ENCODE results near the gene NOP16. TPM values are rescaled to one million over a fixed set of nuclear protein-coding genes. Genes with fewer than 3 reads are reported as not detected.

Gene NOP16
- total and polyA plus RNA-seq, 2 donors (not counting 1 experiment from before 2014, with no cell fraction given) = 11.1 to 26.3 TPM

GRCh38 chr5:176389135-176390123 is 1.0 kb upstream of the NOP16 start:
- H4K20me1 ChIP-seq (ENCODE audit: control insufficient read depth, extremely low read depth, insufficient read depth, low read length) = no peaks in the 10 kb centered on the region
- H3K79me2 ChIP-seq (ENCODE audit: control insufficient read depth, insufficient read depth, low read length) = peaks cover 31% of the 10 kb centered on the region
- TF ChIP-seq EZH2 (IDR thresholded peaks at IDR 0.05; ENCODE audit: low read length, missing control alignments) (no peak), CTCF (conservative IDR thresholded peaks at IDR 0.05 in 1 of 2, IDR thresholded peaks at IDR 0.05 in 1 of 2; ENCODE audit: low read depth in 1 of 2, low read length in 2 of 2) (no peak)
- peaks cover 12% of the 10 kb centered on the region for H3K4me1 ChIP-seq (ENCODE audit: control insufficient read depth, extremely low read depth, insufficient read depth, low read length)
- peak overlapping the region; percentile 84 for H3K9ac ChIP-seq (ENCODE audit: insufficient read depth, low read length)
- no peaks in the 10 kb centered on the region for H3K27me3 ChIP-seq (ENCODE audit: control insufficient read depth, insufficient read depth, low read length)
- peak overlapping the region; percentile 81 for H2AFZ ChIP-seq (ENCODE audit: low read length)
- peaks cover 12% of the 10 kb centered on the region for H3K36me3 ChIP-seq (ENCODE audit: control insufficient read depth, insufficient read depth, low read length)
- no peak for DNase-seq (ENCODE audit: low read depth in 2 of 2)
- H3K9me3 ChIP-seq (ENCODE audit: control insufficient read depth, insufficient read depth, low read depth, low read length) = no peaks in the 10 kb centered on the region
- peak overlapping the region; percentile 86 for H3K4me2 ChIP-seq (ENCODE audit: extremely low read depth, insufficient read depth, low read length)
- H3K4me3 ChIP-seq (replicated peaks in 1 of 4; ENCODE audit: control extremely low read depth in 1 of 4, insufficient read depth in 1 of 4, low read depth in 3 of 4, low read length in 4 of 4) = peak overlapping the region; percentile 78 to 91 (median 82)
- peak overlapping the region; percentile 95 for H3K27ac ChIP-seq (ENCODE audit: insufficient read depth, low read length)

- DNase-seq (ENCODE audit: low read depth in 2 of 2) = peak in 1 of 2 donors; percentile 18
- H3K9me3 ChIP-seq (ENCODE audit: control insufficient read depth, insufficient read depth, low read depth, low read length) = no peaks in the 10 kb centered on the region
- peak overlapping the region; percentile 86 for H3K4me2 ChIP-seq (ENCODE audit: extremely low read depth, insufficient read depth, low read length)
- H3K36me3 ChIP-seq (ENCODE audit: control insufficient read depth, insufficient read depth, low read length) = peaks cover 20% of the 10 kb centered on the region
- H3K27ac ChIP-seq (ENCODE audit: insufficient read depth, low read length) = peak overlapping the region; percentile 95
- H3K9ac ChIP-seq (ENCODE audit: insufficient read depth, low read length) = peak overlapping the region; percentile 63
- H4K20me1 ChIP-seq (ENCODE audit: control insufficient read depth, extremely low read depth, insufficient read depth, low read length) = no peaks in the 10 kb centered on the region
- peaks cover 31% of the 10 kb centered on the region for H3K79me2 ChIP-seq (ENCODE audit: control insufficient read depth, insufficient read depth, low read length)
- peaks cover 12% of the 10 kb centered on the region for H3K4me1 ChIP-seq (ENCODE audit: control insufficient read depth, extremely low read depth, insufficient read depth, low read length)
- H3K27me3 ChIP-seq (ENCODE audit: control insufficient read depth, insufficient read depth, low read length) = no peaks in the 10 kb centered on the region
- no peak for TF ChIP-seq EZH2 (IDR thresholded peaks at IDR 0.05; ENCODE audit: low read length, missing control alignments)
- no peak for TF ChIP-seq CTCF (conservative IDR thresholded peaks at IDR 0.05 in 1 of 2, IDR thresholded peaks at IDR 0.05 in 1 of 2; ENCODE audit: low read depth in 1 of 2, low read length in 2 of 2)
- H3K4me3 ChIP-seq (replicated peaks in 1 of 4; ENCODE audit: control extremely low read depth in 1 of 4, insufficient read depth in 1 of 4, low read depth in 3 of 4, low read length in 4 of 4) = peak overlapping the region; percentile 78 to 92 (median 88)
- H2AFZ ChIP-seq (ENCODE audit: low read length) = peak overlapping the region; percentile 39
These were observed 375 bp downstream of the NOP16 start for GRCh38 chr5:176388003-176388443.

- Histone ChIP-seq H3K36me3 (ENCODE audit: control insufficient read depth, insufficient read depth, low read length) (peaks cover 17% of the 10 kb centered on the region), H4K20me1 (ENCODE audit: control insufficient read depth, extremely low read depth, insufficient read depth, low read length) (no peaks in the 10 kb centered on the region), H3K9me3 (ENCODE audit: control insufficient read depth, insufficient read depth, low read depth, low read length) (no peaks in the 10 kb centered on the region), H3K4me2 (ENCODE audit: extremely low read depth, insufficient read depth, low read length) (peak overlapping the region; percentile 86), H3K4me1 (ENCODE audit: control insufficient read depth, extremely low read depth, insufficient read depth, low read length) (peaks cover 12% of the 10 kb centered on the region), H3K4me3 (replicated peaks in 1 of 4; ENCODE audit: control extremely low read depth in 1 of 4, insufficient read depth in 1 of 4, low read depth in 3 of 4, low read length in 4 of 4) (peak overlapping the region; percentile 78 to 92 (median 88)), H3K27ac (ENCODE audit: insufficient read depth, low read length) (peak overlapping the region; percentile 95), H2AFZ (ENCODE audit: low read length) (no peak overlapping the region), H3K27me3 (ENCODE audit: control insufficient read depth, insufficient read depth, low read length) (no peaks in the 10 kb centered on the region), H3K79me2 (ENCODE audit: control insufficient read depth, insufficient read depth, low read length) (peaks cover 31% of the 10 kb centered on the region), H3K9ac (ENCODE audit: insufficient read depth, low read length) (peak overlapping the region; percentile 63)
- TF ChIP-seq CTCF (conservative IDR thresholded peaks at IDR 0.05 in 1 of 2, IDR thresholded peaks at IDR 0.05 in 1 of 2; ENCODE audit: low read depth in 1 of 2, low read length in 2 of 2) = no peak
- TF ChIP-seq EZH2 (IDR thresholded peaks at IDR 0.05; ENCODE audit: low read length, missing control alignments) = no peak
- no peak for DNase-seq (ENCODE audit: low read depth in 2 of 2)
These were observed 943 bp downstream of the NOP16 start for GRCh38 chr5:176387384-176387925.

Data from fibroblast of lung (primary cell).